Keratinocyte (primary cell): Measurements from ENCODE around the gene PNLIP. TPM values are rescaled to one million over a fixed set of nuclear protein-coding genes. Genes with fewer than 3 reads are reported as not detected.

Experiments used
- DNase-seq: peaks from one replicate; pipeline ENCODE4 v3.0.0-alpha.2; 2011; ENCODE audit warnings: low read depth, missing footprints, low spot score
- FAIRE-seq: peaks from 2 replicates; lab custom pipeline; 2011; peaks lifted over from hg19 to GRCh38; lab: Jason Lieb, UNC
- H2AFZ ChIP-seq: 2 replicates; pipeline ENCODE4 v1.6.0; 2012; ENCODE audit warnings: low read length, control low read depth, inconsistent platforms; ENCODE audit not compliant: control insufficient read depth
- H3K27ac ChIP-seq: 2 replicates; pipeline ENCODE4 v1.5.1; 2011; ENCODE audit warnings: low read length; ENCODE audit not compliant: control insufficient read depth, insufficient read depth
- H3K27me3 ChIP-seq: 3 replicates; pipeline ENCODE4 v1.6.0; 2011; ENCODE audit warnings: low read length; ENCODE audit not compliant: control insufficient read depth, insufficient read depth; ENCODE audit errors: extremely low read depth
- H3K36me3 ChIP-seq, 2 experiments: 2 replicates in 1 of 2; 3 replicates in 1 of 2; pipeline ENCODE4 v1.5.1; 2011; ENCODE audit warnings: low read length in 2 of 2, mild to moderate bottlenecking in 1 of 2; ENCODE audit not compliant: control insufficient read depth in 2 of 2, insufficient read depth in 2 of 2; ENCODE audit errors: extremely low read depth in 1 of 2
- H3K4me1 ChIP-seq: 3 replicates; pipeline ENCODE4 v1.5.1; 2011; ENCODE audit warnings: low read length; ENCODE audit not compliant: control insufficient read depth, insufficient read depth; ENCODE audit errors: extremely low read depth
- H3K4me2 ChIP-seq: 3 replicates; pipeline ENCODE4 v1.6.0; 2011; ENCODE audit warnings: low read depth, low read length; ENCODE audit not compliant: control insufficient read depth, insufficient read depth; ENCODE audit errors: extremely low read depth
- H3K4me3 ChIP-seq, 3 experiments: fragments of 200-600 bp in 1 of 3; sonication (generic) in 1 of 3; 2 replicates in 2 of 3; 3 replicates in 1 of 3; pipeline ENCODE4 v1.5.1; 2011 to 2016; ENCODE audit warnings: low read length in 3 of 3, mild to moderate bottlenecking in 3 of 3, control low read depth in 2 of 3, inconsistent platforms in 1 of 3, low read depth in 1 of 3, mixed read lengths in 1 of 3, mixed run types in 1 of 3, moderate library complexity in 1 of 3; ENCODE audit not compliant: control insufficient read depth in 2 of 3, insufficient read depth in 2 of 3; ENCODE audit errors: extremely low read depth in 1 of 3
- H3K79me2 ChIP-seq: 2 replicates; pipeline ENCODE4 v1.6.0; 2012; ENCODE audit warnings: low read length; ENCODE audit not compliant: control insufficient read depth, insufficient read depth
- H3K9ac ChIP-seq: 3 replicates; pipeline ENCODE4 v1.6.0; 2011; ENCODE audit warnings: low read length; ENCODE audit not compliant: control insufficient read depth, insufficient read depth; ENCODE audit errors: extremely low read depth
- H3K9me1 ChIP-seq: 3 replicates; pipeline ENCODE4 v1.6.0; 2011; ENCODE audit warnings: low read length; ENCODE audit not compliant: control insufficient read depth, insufficient read depth; ENCODE audit errors: extremely low read depth
- H3K9me3 ChIP-seq: 2 replicates; pipeline ENCODE4 v1.5.1; 2012; ENCODE audit warnings: low read depth, low read length; ENCODE audit not compliant: control insufficient read depth
- H4K20me1 ChIP-seq: 3 replicates; pipeline ENCODE4 v1.6.0; 2011; ENCODE audit warnings: low read length; ENCODE audit not compliant: control insufficient read depth, insufficient read depth; ENCODE audit errors: extremely low read depth
- EZH2 ChIP-seq: IDR thresholded peaks from one replicate; pipeline ENCODE4 v1.6.1; 2012; ENCODE audit warnings: inconsistent platforms, mild to moderate bottlenecking, low read length, moderate library complexity
- dilution Hi-C: fragments of 300-500 bp; cut with MboI; formaldehyde crosslinking; loops from one replicate; pipeline ENCODE4 v1.7.0; 2020; ENCODE audit warnings: low sequenced_read_pairs; ENCODE audit not compliant: extremely low pct_ligation_motif_present
- polyA minus RNA-seq, 3 experiments: library from RNA; depleted of rRNA, polyadenylated mRNA; stranded (reverse); fragments of >200 nt; gene quantifications; 1 replicate in 1 of 3; 2 replicates in 1 of 3; 3 replicates in 1 of 3; pipeline ENCODE4 v1.2.3, GENCODE V29; 2011
- polyA plus RNA-seq, 5 experiments: library from polyadenylated mRNA; depleted of rRNA in 3 of 5; stranded (reverse) in 3 of 5; stranded (forward) in 1 of 5; unstranded in 1 of 5; fragments of >200 nt; gene quantifications; 1 replicate in 1 of 5; 2 replicates in 3 of 5; 3 replicates in 1 of 5; pipeline versions ENCODE4 v1.2.1 to v1.2.3, GENCODE V29; 2011 to 2012; ENCODE audit warnings: missing spikeins in 2 of 5, low read depth in 1 of 5, low replicate concordance in 1 of 5
- TF ChIP-seq, protein P1 (sequence below), 3 experiments: IDR thresholded peaks in 1 of 3; conservative IDR thresholded peaks in 1 of 3; optimal IDR thresholded peaks in 1 of 3; 2 replicates in 2 of 3; 3 replicates in 1 of 3; pipeline versions ENCODE3 to v1.5.1; 2011; ENCODE audit warnings: low read length in 3 of 3, mild to moderate bottlenecking in 3 of 3, moderate library complexity in 2 of 3, control low read depth in 1 of 3, inconsistent platforms in 1 of 3; ENCODE audit not compliant: insufficient read depth in 2 of 3; ENCODE audit errors: extremely low read depth in 1 of 3

PNLIP gene
- not detected in 3 replicates for polyA plus RNA-seq
- not detected for polyA plus RNA-seq (2011; ENCODE audit: low read depth)
- polyA plus RNA-seq (2011; cell fraction: cytosol; rRNA removed): not detected in 2 replicates
- polyA plus RNA-seq (2011; cell fraction: nucleus; rRNA removed): not detected in 2 replicates
- not detected in 2 replicates for polyA plus RNA-seq (2012; ENCODE audit: low replicate concordance)
- not detected in 3 replicates for polyA minus RNA-seq
- polyA minus RNA-seq (2011; cell fraction: cytosol; rRNA and poly(A)+ RNA removed): not detected
- polyA minus RNA-seq (2011; cell fraction: nucleus; rRNA and poly(A)+ RNA removed): not detected in 2 replicates

GRCh38 chr10:116545756-116546155 is at the start of gene PNLIP:
TSS of gene PNLIP (plus strand) at chr10:116545931. CDS start at chr10:116546093, 162 bp downstream.
- H4K20me1 ChIP-seq: no peaks in the 10 kb centered on the region

DNA sequence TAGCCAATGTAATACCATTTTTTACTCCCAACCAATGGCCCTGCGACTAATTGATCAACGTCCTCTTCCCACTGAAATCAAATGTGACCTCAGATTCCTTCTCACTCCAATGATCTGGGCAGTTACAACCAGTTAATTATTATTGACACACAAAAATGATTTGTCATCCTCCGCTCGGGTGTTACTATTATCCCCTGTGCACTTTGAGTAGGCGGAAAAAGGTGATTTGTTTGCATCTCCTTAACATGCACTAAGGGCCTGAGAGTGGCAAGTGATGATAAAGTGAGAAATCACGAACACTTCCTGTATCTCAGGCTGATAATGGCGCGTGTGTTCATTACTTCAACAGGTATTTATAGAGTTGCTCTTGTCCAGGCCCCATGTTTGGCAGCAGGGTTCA is 40.9 kb upstream of the PNLIP start:
- Histone ChIP-seq H3K4me3 (no peak overlapping the region), H3K9me1 (no peaks in the 10 kb centered on the region), H3K4me2 (no peak overlapping the region), H2AFZ (no peak overlapping the region), H3K27ac (no peak overlapping the region), H3K9ac (no peak overlapping the region), H3K9me3 (no peaks in the 10 kb centered on the region), H3K27me3 (no peaks in the 10 kb centered on the region), H3K4me1 (no peaks in the 10 kb centered on the region), H4K20me1 (no peaks in the 10 kb centered on the region), H3K36me3 (no peaks in the 10 kb centered on the region), H3K79me2 (no peaks in the 10 kb centered on the region)
- DNase-seq (no peak), FAIRE-seq (no peak)
- dilution Hi-C loops: no loop called here
- TF ChIP-seq, protein P1, sequence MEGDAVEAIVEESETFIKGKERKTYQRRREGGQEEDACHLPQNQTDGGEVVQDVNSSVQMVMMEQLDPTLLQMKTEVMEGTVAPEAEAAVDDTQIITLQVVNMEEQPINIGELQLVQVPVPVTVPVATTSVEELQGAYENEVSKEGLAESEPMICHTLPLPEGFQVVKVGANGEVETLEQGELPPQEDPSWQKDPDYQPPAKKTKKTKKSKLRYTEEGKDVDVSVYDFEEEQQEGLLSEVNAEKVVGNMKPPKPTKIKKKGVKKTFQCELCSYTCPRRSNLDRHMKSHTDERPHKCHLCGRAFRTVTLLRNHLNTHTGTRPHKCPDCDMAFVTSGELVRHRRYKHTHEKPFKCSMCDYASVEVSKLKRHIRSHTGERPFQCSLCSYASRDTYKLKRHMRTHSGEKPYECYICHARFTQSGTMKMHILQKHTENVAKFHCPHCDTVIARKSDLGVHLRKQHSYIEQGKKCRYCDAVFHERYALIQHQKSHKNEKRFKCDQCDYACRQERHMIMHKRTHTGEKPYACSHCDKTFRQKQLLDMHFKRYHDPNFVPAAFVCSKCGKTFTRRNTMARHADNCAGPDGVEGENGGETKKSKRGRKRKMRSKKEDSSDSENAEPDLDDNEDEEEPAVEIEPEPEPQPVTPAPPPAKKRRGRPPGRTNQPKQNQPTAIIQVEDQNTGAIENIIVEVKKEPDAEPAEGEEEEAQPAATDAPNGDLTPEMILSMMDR (optimal IDR thresholded peaks at IDR 0.05 in 1 of 3, IDR thresholded peaks at IDR 0.05 in 1 of 3, conservative IDR thresholded peaks at IDR 0.05 in 1 of 3; ENCODE audit: extremely low read depth in 1 of 3, insufficient read depth in 2 of 3, low read length in 3 of 3): no peak
- TF ChIP-seq EZH2: no peak

More at GRCh38 chr10:116545756-116546155, at the start of gene PNLIP:
- DNase-seq (no peak), FAIRE-seq (no peak)
- Histone ChIP-seq H3K4me3 (no peak within 1 kb of the TSS), H3K27me3 (no peaks in the 10 kb centered on the region), H3K9me3 (no peaks in the 10 kb centered on the region), H2AFZ (no peak within 1 kb of the TSS), H3K36me3 (no peaks in the 10 kb centered on the region), H3K27ac (no peak within 1 kb of the TSS), H3K4me1 (no peaks in the 10 kb centered on the region), H3K4me2 (no peak within 1 kb of the TSS), H3K9me1 (no peaks in the 10 kb centered on the region), H3K9ac (no peak within 1 kb of the TSS), H3K79me2 (no peaks in the 10 kb centered on the region)
- dilution Hi-C loops: no loop called here
- TF ChIP-seq, protein P1 (optimal IDR thresholded peaks at IDR 0.05 in 1 of 3, IDR thresholded peaks at IDR 0.05 in 1 of 3, conservative IDR thresholded peaks at IDR 0.05 in 1 of 3; ENCODE audit: extremely low read depth in 1 of 3, insufficient read depth in 2 of 3, low read length in 3 of 3): no peak
- TF ChIP-seq EZH2: no peak
